MM.1S (cell line): ENCODE data around the gene SEC61B.

ENCODE experiments used
- CTCF ChIP-seq: fragments of 300-600 bp; sonication (generic); IDR thresholded peaks from 2 replicates; pipeline ENCODE4 v1.5.1; 2016; ENCODE audit warnings: antibody characterized with exemption, low read length, mixed read lengths
- EZH2 ChIP-seq: fragments of 300-600 bp; sonication (generic); optimal IDR thresholded peaks from 2 replicates; pipeline ENCODE3; 2017; ENCODE audit warnings: low read depth, mild to moderate bottlenecking, antibody characterized with exemption, low read length, mixed read lengths
- EZH2phosphoT487 ChIP-seq: fragments of 300-600 bp; sonication (generic); IDR thresholded peaks from 2 replicates; pipeline ENCODE4 v1.6.1; 2018; ENCODE audit warnings: antibody characterized with exemption, low read length

GRCh38 chr9:99197987-99198386 is 24.1 kb upstream of the SEC61B start:
- TF ChIP-seq CTCF = no peak
- no peak for TF ChIP-seq EZH2phosphoT487
- no peak for TF ChIP-seq EZH2
